SIG-M5 treated with dmso at 0.1 percent for 504 hours (cell line): ENCODE results near the gene HOXC13.
A peak's percentile ranks its signal among the peaks of the same experiment; 100 is the strongest.

Experiments
- DNase-seq: peaks from one replicate; lab custom pipeline; 2025; ENCODE audit not compliant: unreplicated experiment; lab: John Stamatoyannopoulos, UW

HOXC13 gene

DNA sequence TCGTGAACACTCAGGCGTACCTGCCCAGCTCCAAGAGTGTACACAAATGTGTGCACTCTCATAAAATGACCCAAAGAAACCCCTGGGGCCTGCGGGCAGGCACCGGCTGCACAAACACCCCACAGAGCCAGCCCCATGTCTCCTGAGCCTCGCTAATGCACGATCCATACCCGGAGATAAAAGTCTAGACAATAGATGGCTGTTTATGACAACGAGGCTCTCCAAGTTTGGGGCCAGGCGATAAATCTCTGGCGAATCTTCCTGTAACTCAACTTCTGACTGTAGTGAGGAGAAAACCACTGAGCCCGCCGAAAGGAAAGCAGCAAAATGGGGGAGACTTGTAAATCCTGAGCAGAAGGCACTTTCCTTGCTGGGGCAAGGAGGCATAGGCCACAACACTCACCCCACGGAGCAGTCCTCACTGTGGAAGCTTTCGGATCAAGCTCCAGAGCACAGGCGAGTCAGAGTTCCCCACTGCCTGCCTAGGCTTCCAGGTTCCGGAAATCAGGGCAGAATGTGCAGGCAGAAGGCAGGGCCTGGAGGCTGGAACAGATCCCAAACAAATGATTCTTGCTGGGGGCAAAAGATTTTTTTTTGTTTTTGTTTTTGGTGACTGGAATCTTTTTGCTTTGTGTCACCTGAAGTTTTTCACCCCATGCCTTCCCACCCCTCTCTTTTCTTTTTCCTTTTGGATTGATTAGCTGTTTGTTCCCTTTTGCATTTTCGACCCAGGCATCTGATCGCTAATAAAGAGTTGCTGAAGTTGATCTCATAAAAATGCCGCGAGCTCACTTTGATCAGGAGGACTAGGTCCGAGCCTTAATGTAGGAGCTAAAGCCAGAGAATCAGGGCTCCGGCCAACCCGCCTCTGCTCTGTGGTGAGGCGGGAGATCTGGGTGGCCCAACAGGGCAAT lies 29.8 kb downstream of the HOXC13 start:
- DNase-seq = no peak

DNA sequence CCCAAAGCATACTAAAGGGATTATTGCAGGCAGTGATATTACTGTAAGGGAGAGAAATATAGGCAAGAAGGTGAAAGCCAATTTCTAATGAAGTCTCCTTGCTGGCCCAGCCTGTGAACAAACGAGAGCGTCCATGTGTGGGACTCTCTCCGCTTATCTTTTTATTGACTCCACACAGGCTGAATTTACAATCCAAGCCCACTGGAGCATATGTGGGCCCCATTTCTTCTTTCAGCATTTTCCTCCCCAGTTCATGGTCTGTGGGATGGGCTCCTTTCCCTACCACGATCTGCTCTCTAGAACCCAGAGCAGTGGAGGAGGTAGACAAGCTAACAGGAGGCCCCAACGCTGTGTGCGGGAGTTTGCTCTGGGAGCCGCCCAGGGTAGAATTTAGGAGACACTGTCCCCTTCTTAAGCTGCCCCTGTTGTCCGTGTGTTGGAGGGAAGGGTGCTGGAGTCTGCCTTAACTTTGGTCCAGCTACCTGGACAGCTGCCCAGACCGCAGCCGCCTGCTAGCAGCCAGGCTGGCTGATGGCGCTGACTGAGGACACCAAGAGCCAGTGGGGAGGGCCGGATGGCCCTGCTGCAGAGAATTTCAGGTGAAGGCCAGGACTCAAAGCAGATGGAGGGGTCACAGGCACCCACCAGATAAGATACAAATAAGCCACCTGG lies 31.1 kb downstream of the HOXC13 start:
- no peak for DNase-seq

DNA sequence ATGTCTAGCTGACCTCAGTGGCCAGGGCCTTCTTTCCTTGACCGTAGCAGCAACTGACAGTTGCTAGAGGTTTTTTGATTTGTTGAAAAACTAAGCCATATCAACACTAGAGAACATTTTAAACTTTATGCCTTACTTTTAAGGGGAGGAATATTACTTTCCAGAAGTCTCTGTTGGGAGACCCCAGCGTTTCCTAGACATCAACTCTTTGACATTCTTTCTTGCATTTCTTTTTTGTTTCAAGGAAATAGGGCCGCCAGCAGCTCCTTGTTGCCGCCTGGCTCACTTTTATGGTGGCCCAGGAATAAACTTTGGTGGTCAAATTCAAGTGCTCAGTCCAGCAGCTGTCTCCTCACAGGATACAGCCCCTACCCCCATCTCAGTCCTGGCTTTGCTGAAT lies 31.8 kb downstream of the HOXC13 start:
- DNase-seq = no peak

DNA sequence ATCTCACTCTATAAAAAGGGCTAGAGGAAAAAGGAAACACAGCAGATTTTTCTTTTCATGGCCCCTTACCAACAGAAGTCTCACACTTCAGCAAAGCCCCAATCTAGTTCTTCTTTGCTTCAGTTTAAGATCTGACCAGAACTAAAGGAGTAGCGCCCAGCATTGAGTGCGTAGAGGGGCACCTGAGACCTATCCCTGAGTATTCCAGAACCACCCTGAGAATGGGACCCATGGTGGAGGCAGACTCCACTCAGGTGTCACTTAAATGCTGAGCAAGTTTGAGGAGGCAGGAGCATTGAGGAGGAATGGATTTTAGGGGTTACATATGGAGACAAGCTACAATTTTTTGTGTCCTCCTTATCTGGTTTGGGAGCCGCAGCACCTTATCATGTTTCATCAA lies 32.5 kb downstream of the HOXC13 start:
- no peak for DNase-seq

DNA sequence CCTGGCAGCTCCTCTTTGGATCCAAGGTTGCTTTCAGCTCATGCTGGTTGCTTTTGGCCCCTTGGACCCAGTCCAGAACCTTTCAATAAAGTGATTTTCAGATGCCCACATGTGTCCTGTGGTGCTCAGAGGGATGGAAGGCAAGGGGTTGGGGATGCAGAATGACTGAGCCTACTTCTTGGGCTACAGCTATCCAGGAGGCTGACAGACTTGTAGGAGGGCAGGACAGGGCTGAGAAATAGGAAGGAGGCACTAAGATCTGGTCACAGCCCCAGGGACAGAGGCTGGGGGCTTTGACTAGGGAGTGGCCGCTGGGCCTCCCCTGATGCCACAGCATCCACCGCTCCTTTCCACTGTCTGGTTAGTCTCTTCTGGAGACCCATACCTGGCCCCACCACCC lies 33.1 kb downstream of the HOXC13 start:
- DNase-seq = no peak

DNA sequence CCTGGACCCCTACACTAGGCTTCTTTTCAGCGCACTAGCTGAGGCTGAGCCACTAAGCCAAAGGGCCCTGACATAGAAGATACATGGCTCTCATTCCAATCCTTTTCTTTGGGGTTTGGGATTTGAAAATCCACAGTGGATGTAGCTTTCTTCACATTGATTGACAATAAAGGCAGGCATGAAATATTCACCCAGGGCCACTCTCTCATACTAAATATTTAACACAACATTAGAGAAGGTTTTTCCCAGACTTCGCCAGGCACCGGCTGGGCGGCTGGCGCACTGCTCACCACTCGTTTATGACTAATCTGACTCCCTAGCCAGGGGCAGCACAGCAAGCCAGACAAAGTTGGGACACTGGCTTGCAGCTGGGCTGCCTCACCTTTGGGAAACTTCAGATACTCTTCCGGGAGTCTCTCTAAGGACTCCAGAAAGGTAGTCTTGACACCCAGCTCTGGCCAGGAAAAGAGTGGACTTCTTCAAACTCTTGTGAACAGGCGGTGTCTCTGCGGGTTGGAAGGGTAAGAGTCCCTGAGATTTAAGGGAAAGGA lies 33.6 kb downstream of the HOXC13 start:
- DNase-seq = no peak

DNA sequence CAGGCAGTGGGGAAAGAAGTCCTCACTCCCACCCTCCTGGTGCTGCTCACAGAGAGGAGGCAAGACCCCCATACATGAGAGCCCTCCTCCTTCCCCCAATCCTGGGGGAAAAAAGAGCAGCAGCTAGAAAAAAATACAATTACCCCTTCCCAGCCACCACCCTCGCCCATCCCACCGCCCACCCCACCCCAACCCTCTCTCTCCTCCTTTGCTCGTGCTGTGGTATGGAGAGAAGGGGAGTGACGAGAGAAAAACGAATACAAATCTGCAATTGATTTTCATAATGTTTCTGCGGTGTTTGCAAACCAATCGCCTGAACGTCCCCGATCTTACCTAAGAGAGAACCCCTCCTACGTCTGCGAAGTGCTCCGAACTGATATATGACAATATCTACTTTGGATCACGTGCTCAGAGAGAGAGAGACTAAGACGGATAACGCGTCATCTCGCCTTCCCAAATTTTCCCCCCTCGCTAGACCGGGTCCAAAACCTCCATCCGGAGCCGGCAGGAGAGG lies 34.1 kb downstream of the HOXC13 start, which contains the start of gene HOXC11:
Gene HOXC11 (plus strand): TSS at position 405 of the 514 bp plus-strand sequence. CDS start 116 bp downstream, outside the sequence.
- no peak for DNase-seq

DNA sequence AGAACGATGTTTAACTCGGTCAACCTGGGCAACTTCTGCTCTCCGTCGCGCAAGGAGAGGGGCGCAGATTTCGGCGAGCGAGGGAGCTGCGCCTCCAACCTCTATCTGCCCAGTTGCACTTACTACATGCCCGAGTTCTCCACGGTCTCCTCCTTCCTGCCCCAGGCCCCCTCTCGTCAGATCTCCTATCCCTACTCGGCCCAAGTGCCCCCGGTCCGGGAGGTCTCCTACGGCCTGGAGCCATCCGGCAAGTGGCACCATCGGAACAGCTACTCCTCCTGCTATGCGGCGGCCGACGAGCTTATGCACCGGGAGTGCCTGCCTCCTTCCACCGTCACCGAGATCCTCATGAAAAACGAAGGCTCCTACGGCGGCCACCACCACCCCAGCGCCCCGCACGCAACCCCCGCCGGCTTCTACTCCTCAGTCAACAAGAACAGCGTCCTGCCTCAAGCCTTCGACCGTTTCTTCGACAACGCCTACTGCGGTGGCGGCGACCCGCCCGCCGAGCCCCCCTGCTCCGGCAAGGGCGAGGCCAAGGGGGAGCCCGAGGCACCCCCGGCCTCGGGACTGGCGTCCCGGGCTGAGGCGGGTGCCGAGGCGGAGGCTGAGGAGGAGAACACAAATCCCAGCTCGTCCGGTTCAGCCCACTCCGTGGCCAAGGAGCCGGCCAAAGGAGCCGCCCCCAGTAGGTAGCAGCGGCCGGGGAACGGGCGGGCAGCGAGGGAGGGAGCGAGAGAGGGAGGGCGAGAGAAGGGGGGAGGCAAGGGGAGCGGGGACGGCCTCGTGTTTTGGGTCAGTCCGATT lies 34.8 kb downstream of the HOXC13 start:
- DNase-seq = no peak

DNA sequence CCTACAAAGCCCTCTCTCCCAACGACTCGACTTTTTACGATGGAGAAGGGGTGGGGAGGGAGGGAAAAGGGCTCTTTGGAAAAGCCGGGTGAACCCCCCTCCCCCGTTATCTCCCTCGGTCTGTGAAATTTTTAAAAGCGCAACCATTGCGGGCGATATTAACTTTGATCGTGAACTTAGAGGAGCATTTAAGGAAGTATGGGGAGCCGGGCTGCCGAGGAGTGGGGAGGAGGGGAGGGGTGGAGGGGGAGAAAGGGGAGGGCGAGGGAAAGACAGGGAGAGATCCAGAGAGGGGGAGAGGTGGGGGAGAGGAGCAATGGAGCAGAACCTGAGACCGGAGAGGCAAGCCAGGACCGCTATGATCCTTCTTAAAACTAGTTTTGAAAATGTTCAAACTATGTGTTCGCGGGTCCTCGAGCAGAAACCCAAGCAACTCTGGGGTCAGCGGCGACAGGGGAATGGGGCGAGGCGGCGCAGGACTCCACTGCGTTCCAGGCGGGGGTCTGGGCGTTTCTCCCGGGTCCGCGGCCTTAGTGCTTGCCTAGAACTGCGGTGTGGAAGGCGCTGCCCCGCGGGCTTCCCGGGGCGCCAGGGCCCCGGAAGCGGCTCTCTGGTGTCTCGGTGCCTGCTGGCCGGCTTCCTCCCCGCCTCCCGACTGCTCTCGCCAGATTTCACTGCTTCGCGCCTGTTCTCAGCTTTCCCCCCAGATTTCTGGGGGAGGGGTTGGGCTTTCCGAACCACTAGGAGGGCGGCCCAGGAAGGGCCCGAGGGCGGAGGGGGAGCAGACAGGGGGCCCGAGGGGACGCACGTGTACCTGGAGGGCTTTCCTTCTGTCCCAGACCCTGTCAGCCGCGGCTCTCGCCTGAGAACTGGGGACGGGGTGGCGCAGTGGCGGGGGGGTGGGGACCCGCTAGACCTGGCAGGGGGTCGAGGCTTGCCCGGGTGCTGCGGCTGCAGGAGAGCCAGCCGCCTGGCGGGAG lies 35.7 kb downstream of the HOXC13 start, which contains the start of gene HOTAIR:
Gene HOTAIR (minus strand): TSS at position 871 of the 980 bp plus-strand sequence.
- peak; percentile 50 for DNase-seq

DNA sequence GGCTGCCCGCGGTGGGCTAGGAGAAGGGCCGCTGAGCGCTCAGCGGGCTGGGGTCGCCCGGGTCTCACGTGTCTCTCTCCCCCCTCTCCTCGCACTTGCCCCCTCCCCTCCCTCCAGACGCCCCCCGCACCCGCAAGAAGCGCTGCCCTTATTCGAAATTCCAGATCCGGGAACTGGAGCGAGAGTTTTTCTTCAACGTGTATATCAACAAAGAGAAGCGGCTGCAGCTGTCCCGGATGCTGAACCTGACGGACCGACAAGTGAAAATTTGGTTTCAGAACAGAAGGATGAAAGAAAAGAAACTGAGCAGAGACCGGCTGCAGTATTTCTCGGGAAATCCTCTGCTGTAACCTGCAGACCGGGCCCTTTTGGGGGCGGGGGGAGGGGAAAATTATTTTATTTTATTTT lies 36.4 kb downstream of the HOXC13 start:
- no peak for DNase-seq

DNA sequence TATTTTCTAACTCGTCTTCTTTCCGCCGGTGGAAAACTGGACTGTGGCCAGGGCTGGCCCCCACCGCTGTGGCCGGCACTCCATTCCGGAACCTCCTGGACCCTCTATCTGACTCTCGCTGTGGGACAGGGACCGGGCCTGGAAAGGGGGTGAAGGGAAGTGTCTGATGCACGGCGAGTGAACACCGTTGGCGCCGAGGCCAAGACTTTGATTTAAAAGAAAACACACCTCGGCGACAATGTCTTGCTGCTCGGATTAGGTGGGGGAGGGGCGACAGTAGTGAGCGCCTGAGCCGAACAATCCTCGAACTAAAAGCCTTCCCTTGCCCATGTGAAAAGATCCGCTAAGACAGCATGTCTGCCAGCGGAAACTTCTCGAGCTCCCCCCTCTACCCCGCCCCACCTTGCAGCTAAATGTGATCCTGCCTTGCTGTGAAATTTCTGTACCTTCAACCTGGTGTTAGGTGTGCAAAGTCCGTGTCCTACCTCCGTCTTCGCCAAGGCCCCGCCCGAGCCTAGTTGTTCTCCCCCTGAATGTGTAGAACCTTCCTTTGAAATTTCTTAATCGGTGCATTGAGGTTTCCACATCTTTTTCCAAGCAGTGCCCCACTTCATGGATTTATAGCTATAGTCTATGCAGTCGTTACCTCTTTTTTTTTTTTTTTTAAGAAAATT lies 37.0 kb downstream of the HOXC13 start:
- DNase-seq = no peak

DNA sequence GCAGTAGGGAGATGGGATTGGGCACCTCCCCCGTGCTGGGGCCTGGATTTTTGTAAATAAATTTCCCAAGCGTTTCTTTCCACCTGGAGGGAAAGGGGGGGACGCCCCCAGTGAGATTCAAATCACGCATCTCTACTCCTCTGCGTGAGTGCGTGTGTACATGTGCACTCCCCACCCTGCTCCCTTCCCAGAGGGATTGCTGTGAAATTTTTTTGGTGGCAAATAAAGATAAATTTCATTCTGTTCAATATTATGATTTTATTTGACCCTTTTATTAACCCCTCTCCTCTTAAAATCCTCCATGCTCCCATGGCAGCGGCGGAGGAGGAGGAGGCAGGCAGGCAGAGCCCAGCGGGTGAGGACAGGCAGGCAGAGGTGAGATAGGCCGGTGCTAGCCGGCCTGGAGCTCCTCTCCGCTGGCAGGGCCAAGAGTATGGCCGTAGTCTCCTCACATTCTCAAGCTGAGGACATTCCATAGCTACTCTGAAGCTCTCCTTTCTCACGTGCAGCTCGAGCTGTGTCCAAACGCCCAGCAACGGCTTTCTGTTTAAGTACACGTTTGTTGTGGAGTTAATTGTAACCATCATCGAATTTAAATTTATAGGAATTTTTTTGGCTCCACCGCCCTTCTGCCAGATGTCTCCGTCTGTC lies 37.7 kb downstream of the HOXC13 start:
- DNase-seq = no peak

DNA sequence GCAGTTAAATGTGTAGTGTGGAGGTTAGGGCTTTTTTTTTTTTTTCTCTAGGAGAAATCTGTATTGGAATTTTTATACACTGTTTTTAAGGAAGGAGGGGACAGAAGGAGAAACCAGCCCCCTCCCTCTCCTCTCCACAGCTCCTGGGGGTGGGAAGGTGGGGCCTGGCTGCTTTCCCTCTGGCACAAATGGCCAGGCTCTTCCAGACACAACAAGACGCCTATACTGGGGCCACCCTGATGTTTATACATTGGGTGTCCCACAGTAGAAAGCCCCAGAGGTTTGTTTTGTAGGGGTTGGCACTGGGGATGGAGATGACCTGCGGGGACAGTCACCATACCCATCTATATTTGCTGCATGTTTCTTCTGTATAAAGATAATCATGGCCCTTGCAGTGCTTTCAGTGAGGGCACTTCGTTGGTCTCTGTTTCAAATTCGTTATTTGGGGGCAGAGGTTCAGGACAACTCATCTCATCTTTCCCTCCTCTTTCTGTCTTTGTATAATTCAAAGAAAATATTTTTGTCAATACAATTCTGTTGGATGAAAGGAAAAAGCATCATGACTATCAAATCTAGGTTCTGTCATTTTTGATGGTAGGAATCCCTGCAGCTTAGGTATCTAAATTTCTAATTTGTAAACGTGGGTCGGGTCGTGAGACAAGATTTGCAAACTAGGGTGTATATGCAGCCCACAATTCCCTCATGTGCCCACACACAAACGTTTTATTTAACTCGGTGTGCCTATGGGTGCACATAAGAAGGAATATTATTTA lies 38.4 kb downstream of the HOXC13 start:
- no peak for DNase-seq

DNA sequence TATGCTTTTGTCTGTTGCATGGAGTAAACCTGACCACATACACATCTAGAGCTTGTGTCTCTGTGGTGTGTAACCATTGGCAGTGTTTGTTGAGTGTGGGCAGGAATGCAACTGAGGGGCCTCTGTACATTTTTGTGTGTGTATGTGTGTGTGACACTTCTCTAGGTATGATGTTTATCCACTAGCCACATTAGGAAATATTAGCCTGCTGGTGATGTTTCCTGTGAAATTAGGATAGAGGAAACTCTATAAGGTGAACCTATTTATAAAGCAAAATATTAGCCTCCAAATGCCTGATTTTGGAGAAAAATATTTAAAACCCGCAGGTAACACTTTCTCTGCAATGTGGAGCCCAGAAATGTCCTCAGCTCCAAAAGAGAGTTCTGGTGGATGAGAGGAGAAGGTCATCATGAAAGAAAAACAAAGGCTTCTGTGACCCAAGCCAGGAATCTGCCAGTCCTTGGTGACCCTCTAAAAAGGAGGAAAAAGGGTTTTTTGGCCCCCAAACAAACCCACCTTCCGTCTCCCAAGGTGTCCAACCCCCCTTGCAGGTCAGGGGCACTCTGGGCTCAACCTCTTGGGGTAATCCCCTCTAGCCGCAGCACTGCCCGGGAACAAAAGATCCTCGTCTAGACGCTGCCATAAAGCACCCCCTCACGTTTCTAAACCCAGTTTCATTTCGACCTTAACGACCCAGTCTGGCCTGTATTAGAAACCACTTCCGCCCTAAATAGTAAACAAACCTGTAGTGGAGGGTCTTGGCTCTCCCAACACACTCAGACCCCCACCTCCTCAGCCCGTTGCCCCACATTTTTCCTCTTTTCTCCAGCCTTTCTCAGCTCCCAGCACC lies 39.2 kb downstream of the HOXC13 start:
- DNase-seq = no peak

DNA sequence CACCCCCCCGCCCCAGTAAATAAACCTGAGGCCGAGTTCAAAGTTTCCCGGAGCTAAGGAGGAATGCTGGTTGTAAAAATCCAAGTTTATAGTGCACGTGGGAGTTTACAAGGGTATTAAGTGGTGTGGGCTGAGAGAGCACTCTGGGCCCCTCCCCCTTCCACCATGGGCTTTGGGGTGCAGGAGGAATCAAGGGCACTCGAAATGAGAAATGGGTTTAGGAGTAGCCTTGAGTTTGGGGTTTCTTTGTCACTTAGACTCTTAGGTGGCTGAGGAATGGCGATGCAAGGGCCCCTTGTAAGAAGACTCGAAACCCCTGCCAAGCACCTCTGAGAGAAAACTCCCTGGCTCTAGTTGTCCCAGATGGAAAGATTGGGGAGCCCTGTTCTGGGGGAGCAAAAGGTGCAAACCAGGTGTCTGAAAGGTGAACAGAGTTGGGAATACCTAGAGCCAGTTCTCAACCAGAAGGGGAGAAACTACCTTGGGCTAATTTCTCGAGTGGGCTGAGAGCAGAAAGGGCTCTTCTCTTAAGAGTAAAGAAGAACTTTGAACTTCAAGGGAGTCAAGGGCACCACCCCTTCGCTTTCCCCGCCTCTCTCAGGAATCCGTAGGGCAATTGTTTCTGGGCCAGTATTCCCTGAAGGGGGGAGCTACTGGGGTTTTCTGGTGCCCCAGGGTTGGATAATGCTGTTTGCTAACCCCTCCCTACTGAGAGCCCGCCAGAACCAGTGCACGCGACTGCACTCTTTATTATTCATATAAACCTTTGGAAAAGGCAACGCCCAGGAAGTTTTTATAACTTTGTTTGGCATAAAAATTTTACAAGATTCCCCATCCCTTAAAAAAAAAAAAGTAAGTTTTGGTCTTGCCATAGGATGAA lies 40.1 kb downstream of the HOXC13 start:
- DNase-seq = peak; percentile 33
